IMR-90 (cell line): ENCODE measurements around the gene TLR10. TPM values are rescaled to one million over a fixed set of nuclear protein-coding genes. Genes with fewer than 3 reads are reported as not detected.

Source experiments
- ATAC-seq: fragments of 200-7000 bp; cut with Tn5 transposase; 2 replicates; pipeline ENCODE4 v1.9.1; 2020; ENCODE audit warnings: low read depth, mild to moderate bottlenecking, moderate library complexity
- BruUV-seq: library from RNA; stranded (reverse); fragments of 400-500 nt; replicated peaks from 2 replicates; lab custom pipeline; 2021; lab: Mats Ljungman, UMichigan
- CTCF ChIA-PET: fragments of 300-600 bp; formaldehyde crosslinking; extraction: SDS; loops from one replicate; lab custom pipeline; 2021; ENCODE audit warnings: antibody characterized with exemption; lab: Yijun Ruan, JAX
- POLR2A ChIA-PET: fragments of 300-600 bp; sonication (Branson Sonifier 250); formaldehyde crosslinking; loops from one replicate; lab custom pipeline; 2022; ENCODE audit warnings: antibody characterized with exemption; ENCODE audit not compliant: unreplicated experiment; lab: Charles Lee
- DNase-seq: peaks from one replicate; pipeline ENCODE4 v3.0.0; 2013
- H2AFZ ChIP-seq: replicated peaks from 2 replicates; pipeline ENCODE3; 2013; ENCODE audit warnings: low read length, mild to moderate bottlenecking; ENCODE audit not compliant: poor library complexity
- H2AK5ac ChIP-seq: 2 replicates; pipeline ENCODE4 v1.6.1; 2013; ENCODE audit warnings: low read depth, low read length, inconsistent platforms
- H2AK9ac ChIP-seq: replicated peaks from 2 replicates; pipeline ENCODE3; 2013; ENCODE audit warnings: mild to moderate bottlenecking, low read depth, low read length, moderate library complexity; ENCODE audit not compliant: poor library complexity
- H2BK120ac ChIP-seq: 2 replicates; pipeline ENCODE4 v1.6.1; 2013; ENCODE audit warnings: low read depth, low read length, inconsistent platforms
- H2BK15ac ChIP-seq: 3 replicates; pipeline ENCODE4 v1.6.1; 2013; ENCODE audit warnings: low read depth, low read length, inconsistent platforms
- H2BK20ac ChIP-seq: 2 replicates; pipeline ENCODE4 v1.6.1; 2013; ENCODE audit warnings: low read depth, mild to moderate bottlenecking, inconsistent platforms, low read length, moderate library complexity
- H2BK5ac ChIP-seq: 2 replicates; pipeline ENCODE4 v1.6.1; 2013; ENCODE audit warnings: mild to moderate bottlenecking, low read depth, low read length, inconsistent platforms; ENCODE audit not compliant: poor library complexity, severe bottlenecking
- H3K14ac ChIP-seq: replicated peaks from 2 replicates; pipeline ENCODE4 v1.6.1; 2013; ENCODE audit warnings: low read depth, low read length, inconsistent platforms
- H3K18ac ChIP-seq: 2 replicates; pipeline ENCODE4 v1.6.1; 2013; ENCODE audit warnings: low read depth, low read length, control low read depth
- H3K23ac ChIP-seq: 2 replicates; pipeline ENCODE4 v1.6.1; 2013; ENCODE audit warnings: low read depth, low read length, inconsistent platforms
- H3K27ac ChIP-seq: 2 replicates; pipeline ENCODE4 v1.5.1; 2013; ENCODE audit warnings: mild to moderate bottlenecking, control low read depth, low read length; ENCODE audit not compliant: insufficient read depth
- H3K27me3 ChIP-seq: 2 replicates; pipeline ENCODE4 v1.6.1; 2013; ENCODE audit warnings: low read length; ENCODE audit not compliant: control insufficient read depth, insufficient read depth
- H3K36me3 ChIP-seq: 2 replicates; pipeline ENCODE4 v1.6.1; 2013; ENCODE audit warnings: low read length, mixed read lengths; ENCODE audit not compliant: control insufficient read depth, insufficient read depth
- H3K4ac ChIP-seq: 2 replicates; pipeline ENCODE4 v1.6.1; 2013; ENCODE audit warnings: low read depth, low read length, inconsistent platforms
- H3K4me1 ChIP-seq: 2 replicates; pipeline ENCODE4 v1.6.1; 2013; ENCODE audit warnings: low read length, mixed read lengths; ENCODE audit not compliant: control insufficient read depth, insufficient read depth
- H3K4me2 ChIP-seq: 2 replicates; pipeline ENCODE4 v1.6.1; 2013; ENCODE audit warnings: low read depth, mild to moderate bottlenecking, control low read depth, low read length, moderate library complexity
- H3K4me3 ChIP-seq: 2 replicates; pipeline ENCODE4 v1.5.1; 2013; ENCODE audit warnings: low read depth, mild to moderate bottlenecking, control low read depth, low read length, moderate library complexity; ENCODE audit not compliant: insufficient read depth
- H3K56ac ChIP-seq: 2 replicates; pipeline ENCODE4 v1.6.1; 2013; ENCODE audit warnings: low read length, inconsistent platforms; ENCODE audit not compliant: insufficient read depth; ENCODE audit errors: extremely low read depth
- H3K79me1 ChIP-seq, 2 experiments: 2 replicates each; pipeline ENCODE4 v1.6.1; 2013; ENCODE audit warnings: low read length in 2 of 2, inconsistent platforms in 1 of 2, low read depth in 1 of 2
- H3K9ac ChIP-seq: 2 replicates; pipeline ENCODE4 v1.6.1; 2013; ENCODE audit warnings: low read depth, low read length, control low read depth
- H3K9me1 ChIP-seq: 2 replicates; pipeline ENCODE4 v1.6.1; 2013; ENCODE audit warnings: low read length, inconsistent platforms; ENCODE audit not compliant: insufficient read depth
- H3K9me3 ChIP-seq: 2 replicates; pipeline ENCODE4 v1.6.1; 2013; ENCODE audit warnings: low read length; ENCODE audit not compliant: control insufficient read depth, insufficient read depth
- H4K20me1 ChIP-seq: 2 replicates; pipeline ENCODE4 v1.6.1; 2013; ENCODE audit warnings: low read length, inconsistent platforms; ENCODE audit not compliant: insufficient read depth
- H4K5ac ChIP-seq: 2 replicates; pipeline ENCODE4 v1.6.1; 2013; ENCODE audit warnings: mild to moderate bottlenecking, low read depth, low read length, control low read depth
- H4K8ac ChIP-seq, 2 experiments: 2 replicates each; pipeline ENCODE4 v1.6.1; 2013; ENCODE audit warnings: low read depth in 2 of 2, low read length in 2 of 2, control low read depth in 1 of 2, inconsistent platforms in 1 of 2
- H4K91ac ChIP-seq: 2 replicates; pipeline ENCODE4 v1.6.1; 2013; ENCODE audit warnings: low read depth, low read length, inconsistent platforms; ENCODE audit not compliant: insufficient read depth
- CEBPB ChIP-seq: IDR thresholded peaks from 2 replicates; pipeline ENCODE4 v1.6.1; 2012; ENCODE audit warnings: low read depth, low read length, improper control_type of control experiment
- RAD21 ChIP-seq: IDR thresholded peaks from 2 replicates; pipeline ENCODE4 v1.6.1; 2012; ENCODE audit warnings: low read length, improper control_type of control experiment
- WGBS, 2 experiments: methylation state at CpG; one replicate each; pipeline versions ENCODE4 v1.1.5 to v1.1.7; 2013; ENCODE audit warnings: missing lambda C conversion rate in 2 of 2; ENCODE audit not compliant: insufficient read length in 1 of 2; ENCODE audit errors: extremely low coverage in 2 of 2; 5-methylcytosine and 5-hydroxymethylcytosine counted together
- dilution Hi-C: fragments of 300-500 bp; cut with HindIII; formaldehyde crosslinking; loops from one replicate; pipeline ENCODE4 v1.14.3; 2018; ENCODE audit warnings: low sequenced_read_pairs; ENCODE audit not compliant: unreplicated experiment
- in situ Hi-C: fragments of 300-500 bp; cut with MboI; formaldehyde crosslinking; loops from 3 replicates; pipeline ENCODE4 v1.14.3; 2019; ENCODE audit warnings: low sequenced_read_pairs, inconsistent platforms, mixed read lengths
- intact Hi-C: fragments of 100-400 bp; cut with micrococcal nuclease; formaldehyde crosslinking; loops from 2 replicates; pipeline ENCODE4 v1.10.0; 2022
- polyA plus RNA-seq, 3 experiments: library from polyadenylated mRNA; depleted of rRNA; stranded (reverse); fragments of >200 nt; gene quantifications; 2 replicates each; pipeline ENCODE4 v1.2.3, GENCODE V29; 2012; ENCODE audit warnings: low replicate concordance in 1 of 3
- total RNA-seq: library from RNA; depleted of rRNA; stranded (reverse); fragments of >200 nt; gene quantifications from 2 replicates; pipeline ENCODE4 v1.2.3, GENCODE V29; 2012

TLR10 gene
- total and polyA plus RNA-seq, 2 of the 4 experiments (the other 2 are of a cell fraction), result not detected

DNA sequence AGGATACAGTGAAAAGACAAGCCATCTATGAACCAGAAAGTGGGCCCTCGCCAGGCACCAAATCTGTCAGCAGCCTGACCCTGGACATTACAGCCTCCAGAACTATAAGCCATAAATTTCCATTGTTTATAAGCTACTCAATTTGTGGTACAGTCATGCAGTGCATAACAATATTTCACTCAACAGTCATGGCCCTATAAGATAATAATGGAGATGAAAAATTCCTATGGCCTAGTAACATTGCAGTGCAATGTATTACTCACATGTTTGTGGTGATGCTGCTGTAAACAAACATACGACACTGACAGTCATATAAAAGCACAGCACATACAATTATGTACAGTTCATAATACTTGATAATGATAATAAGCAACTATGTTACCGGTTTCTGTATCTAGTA is 38.9 kb upstream of the TLR10 start:
- Histone ChIP-seq H3K18ac (peak overlapping the region; percentile 1; the same call in 1 of the 2 replicates), H3K4me3 (no peak overlapping the region), H3K79me1 (no peaks in the 10 kb centered on the region), H3K36me3 (no peaks in the 10 kb centered on the region), H3K27ac (no peak overlapping the region), H3K56ac (no peak overlapping the region), H2BK120ac (no peak overlapping the region; the same call in 1 of the 2 replicates), H2AK9ac (no peak overlapping the region), H3K4ac (0 out of 2 replicates have a peak overlapping the region, but pooled peaks have one; percentile 31), H3K14ac (no peak overlapping the region), H3K27me3 (no peaks in the 10 kb centered on the region), H4K5ac (no peak overlapping the region), H4K20me1 (no peaks in the 10 kb centered on the region), H3K4me2 (no peak overlapping the region), H2BK5ac (peak overlapping the region; percentile 58), H3K4me1 (peaks cover 11% of the 10 kb centered on the region), H3K9me1 (no peaks in the 10 kb centered on the region; the same call in 1 of the 2 replicates), H3K9ac (no peak overlapping the region), H4K8ac (no peak overlapping the region), H2AFZ (no peak overlapping the region), H2BK15ac (no peak overlapping the region; the same call in 2 of the 3 replicates), H3K9me3 (0 out of 2 replicates have a peak, but pooled peaks cover 4% of the 10 kb centered on the region), H2BK20ac (no peak overlapping the region), H3K23ac (no peak overlapping the region), H4K91ac (peak overlapping the region; percentile 25), H2AK5ac (no peak overlapping the region; the same call in 1 of the 2 replicates)
- in situ Hi-C loops (no loop called here), intact Hi-C loops (no loop called here), dilution Hi-C loops (no loop called here)
- peak; percentile 61 for DNase-seq
- ChIA-PET CTCF (no interaction called here), POLR2A (no interaction called here)
- ATAC-seq, result peak; percentile 66
- no TSS peak for BruUV-seq
- TF ChIP-seq RAD21 (no peak), CEBPB (peak; percentile 22; the same call in 1 of the 2 replicates)
- WGBS, 2 experiments, result no CpG with 5 or more reads among the region's 3 CpGs
